Breast epithelium (tissue), 3 donors: Measurements from ENCODE around the gene GGT7.

Source experiments
- POLR2AphosphoS5 ChIP-seq, 3 donors: sonication (generic); formaldehyde crosslinking; IDR thresholded peaks; one replicate each; pipeline ENCODE4 v1.6.1; 2017; ENCODE audit warnings: antibody characterized with exemption in 3 of 3
- TF ChIP-seq, protein P1 (sequence below), 3 donors: fragments of 450-650 bp; IDR thresholded peaks; one replicate each; pipeline ENCODE4 v1.5.1; 2016 to 2017; ENCODE audit warnings: antibody characterized with exemption in 3 of 3, mild to moderate bottlenecking in 3 of 3, moderate library complexity in 3 of 3

DNA sequence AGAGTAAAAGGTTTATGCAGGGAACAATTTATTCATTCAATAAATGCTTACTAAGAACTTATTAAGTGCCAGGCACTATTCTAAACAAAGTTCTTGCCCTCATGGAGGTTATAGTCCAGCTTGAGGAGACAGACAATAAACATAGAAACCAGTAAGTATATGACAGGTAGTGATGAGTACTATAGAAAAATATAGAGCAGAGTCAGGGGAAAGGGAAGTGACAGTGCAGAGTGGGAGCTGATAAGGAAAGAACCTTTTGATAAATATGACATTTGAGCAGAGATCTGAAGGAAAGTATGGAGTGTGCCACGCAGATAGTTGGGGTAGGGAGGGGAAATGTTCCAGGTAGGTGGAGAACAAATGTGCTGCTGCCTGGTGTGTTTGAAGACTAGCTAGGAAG, 15.8 kb upstream of the GGT7 start:
- TF ChIP-seq POLR2AphosphoS5 (IDR thresholded peaks at IDR 0.05), result no peak
- TF ChIP-seq, protein P1, sequence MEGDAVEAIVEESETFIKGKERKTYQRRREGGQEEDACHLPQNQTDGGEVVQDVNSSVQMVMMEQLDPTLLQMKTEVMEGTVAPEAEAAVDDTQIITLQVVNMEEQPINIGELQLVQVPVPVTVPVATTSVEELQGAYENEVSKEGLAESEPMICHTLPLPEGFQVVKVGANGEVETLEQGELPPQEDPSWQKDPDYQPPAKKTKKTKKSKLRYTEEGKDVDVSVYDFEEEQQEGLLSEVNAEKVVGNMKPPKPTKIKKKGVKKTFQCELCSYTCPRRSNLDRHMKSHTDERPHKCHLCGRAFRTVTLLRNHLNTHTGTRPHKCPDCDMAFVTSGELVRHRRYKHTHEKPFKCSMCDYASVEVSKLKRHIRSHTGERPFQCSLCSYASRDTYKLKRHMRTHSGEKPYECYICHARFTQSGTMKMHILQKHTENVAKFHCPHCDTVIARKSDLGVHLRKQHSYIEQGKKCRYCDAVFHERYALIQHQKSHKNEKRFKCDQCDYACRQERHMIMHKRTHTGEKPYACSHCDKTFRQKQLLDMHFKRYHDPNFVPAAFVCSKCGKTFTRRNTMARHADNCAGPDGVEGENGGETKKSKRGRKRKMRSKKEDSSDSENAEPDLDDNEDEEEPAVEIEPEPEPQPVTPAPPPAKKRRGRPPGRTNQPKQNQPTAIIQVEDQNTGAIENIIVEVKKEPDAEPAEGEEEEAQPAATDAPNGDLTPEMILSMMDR (IDR thresholded peaks at IDR 0.05), result no peak
